Hepatocyte (in vitro differentiated cells): ENCODE data around the gene TRUB1. TPM values are rescaled to one million over a fixed set of nuclear protein-coding genes. Genes with fewer than 3 reads are reported as not detected.
A peak's percentile ranks its signal among the peaks of the same experiment; 100 is the strongest.

Source experiments
- DNase-seq: peaks from one replicate; pipeline ENCODE4 v3.0.0-alpha.2; 2016; ENCODE audit warnings: low spot score
- H2AFZ ChIP-seq: fragments of 200-600 bp; sonication (generic); 2 replicates; pipeline ENCODE4 v1.6.0; 2016; ENCODE audit warnings: antibody characterized with exemption, mild to moderate bottlenecking
- H3K27ac ChIP-seq: fragments of 200-600 bp; sonication (generic); 2 replicates; pipeline ENCODE4 v1.5.1; 2016; ENCODE audit warnings: mild to moderate bottlenecking
- H3K27me3 ChIP-seq: fragments of 200-600 bp; sonication (generic); 2 replicates; pipeline ENCODE4 v1.6.1; 2016
- H3K36me3 ChIP-seq: fragments of 200-600 bp; sonication (generic); replicated peaks from 2 replicates; pipeline ENCODE4 v1.5.1; 2016; ENCODE audit warnings: low read depth; ENCODE audit not compliant: insufficient read depth
- H3K4me1 ChIP-seq: fragments of 200-600 bp; sonication (generic); 2 replicates; pipeline ENCODE4 v1.5.1; 2016; ENCODE audit warnings: mild to moderate bottlenecking, moderate library complexity; ENCODE audit not compliant: insufficient read depth
- H3K4me2 ChIP-seq: fragments of 200-600 bp; sonication (generic); 2 replicates; pipeline ENCODE4 v1.6.0; 2016
- H3K4me3 ChIP-seq: fragments of 200-600 bp; sonication (generic); 2 replicates; pipeline ENCODE4 v1.5.1; 2016; ENCODE audit warnings: mild to moderate bottlenecking
- H3K79me2 ChIP-seq: fragments of 200-600 bp; sonication (generic); 2 replicates; pipeline ENCODE4 v1.6.0; 2017; ENCODE audit warnings: mild to moderate bottlenecking
- H3K9me2 ChIP-seq: fragments of 200-600 bp; sonication (generic); replicated peaks from 2 replicates; pipeline ENCODE4 v1.6.0; 2017; ENCODE audit warnings: mild to moderate bottlenecking; ENCODE audit not compliant: insufficient read depth
- H3K9me3 ChIP-seq: fragments of 200-600 bp; sonication (generic); 2 replicates; pipeline ENCODE4 v1.5.1; 2016; ENCODE audit warnings: low read depth, mild to moderate bottlenecking
- H4K20me1 ChIP-seq: fragments of 200-600 bp; sonication (generic); 2 replicates; pipeline ENCODE4 v1.6.0; 2016; ENCODE audit warnings: mild to moderate bottlenecking; ENCODE audit not compliant: insufficient read depth, poor library complexity, severe bottlenecking
- CTCF ChIP-seq: fragments of 200-600 bp; sonication (generic); IDR thresholded peaks from 2 replicates; pipeline ENCODE4 v1.5.1; 2016; ENCODE audit warnings: antibody characterized with exemption, mild to moderate bottlenecking; ENCODE audit not compliant: poor library complexity
- EZH2 ChIP-seq: fragments of 200-600 bp; sonication (generic); IDR thresholded peaks from 2 replicates; pipeline ENCODE4 v1.6.1; 2016; ENCODE audit warnings: antibody characterized with exemption, mild to moderate bottlenecking, borderline replicate concordance
- EZH2phosphoT487 ChIP-seq: fragments of 200-600 bp; sonication (generic); IDR thresholded peaks from one replicate; pipeline ENCODE4 v1.6.1; 2018; ENCODE audit warnings: antibody characterized with exemption, mild to moderate bottlenecking, low read depth, moderate library complexity; ENCODE audit not compliant: unreplicated experiment, severe bottlenecking
- WGBS: methylation state at CpG from one replicate; pipeline ENCODE4 v1.1.6; 2016; ENCODE audit warnings: low lambda C conversion rate; ENCODE audit errors: missing lambda C conversion rate; 5-methylcytosine and 5-hydroxymethylcytosine counted together
- polyA plus RNA-seq: library from polyadenylated mRNA; unstranded; fragments of >200 nt; fragmentation: Nextera tagmentation; extraction: Ambion mirVana; gene quantifications from 2 replicates; pipeline ENCODE4 v1.2.1, GENCODE V29; 2016
- total RNA-seq: library from RNA; depleted of rRNA; stranded (reverse); fragments of >200 nt; gene quantifications from 2 replicates; pipeline ENCODE4 v1.2.3, GENCODE V29; 2014

The TRUB1 gene
- total and polyA plus RNA-seq, 2 experiments from 2014 or later: 12.0 to 29.0 TPM

- H3K79me2 ChIP-seq: no peaks in the 10 kb centered on the region
- H3K27ac ChIP-seq: no peak overlapping the region
- H3K4me3 ChIP-seq: no peak overlapping the region
- DNase-seq: no peak
- H3K9me3 ChIP-seq: no peaks in the 10 kb centered on the region
- H3K4me1 ChIP-seq: no peaks in the 10 kb centered on the region
- H2AFZ ChIP-seq: no peak overlapping the region
- no peaks in the 10 kb centered on the region for H3K27me3 ChIP-seq
- no peaks in the 10 kb centered on the region for H3K36me3 ChIP-seq
- no peaks in the 10 kb centered on the region for H4K20me1 ChIP-seq
- no peak overlapping the region for H3K4me2 ChIP-seq
- 82% methylated on average over 2 of the region's 2 CpGs for WGBS
- H3K9me2 ChIP-seq: no peaks in the 10 kb centered on the region
- no peak for TF ChIP-seq EZH2phosphoT487
- no peak for TF ChIP-seq CTCF
- no peak for TF ChIP-seq EZH2
Measured at GRCh38 chr10:114923551-114923950, 14.4 kb upstream of the TRUB1 start.

- H3K9me3 ChIP-seq: no peaks in the 10 kb centered on the region
- H3K27me3 ChIP-seq: no peaks in the 10 kb centered on the region
- H3K36me3 ChIP-seq: no peaks in the 10 kb centered on the region
- no peaks in the 10 kb centered on the region for H4K20me1 ChIP-seq
- TF ChIP-seq EZH2phosphoT487 (no peak), EZH2 (no peak), CTCF (no peak)
- peak overlapping the region; percentile 14 for H3K27ac ChIP-seq
- WGBS: 64% methylated on average over 3 of the region's 3 CpGs
- H3K79me2 ChIP-seq: no peaks in the 10 kb centered on the region
- peak; percentile 23 for DNase-seq
- no peaks in the 10 kb centered on the region for H3K9me2 ChIP-seq
- H3K4me3 ChIP-seq: no peak overlapping the region
- no peak overlapping the region for H3K4me2 ChIP-seq
- no peaks in the 10 kb centered on the region for H3K4me1 ChIP-seq
- H2AFZ ChIP-seq: no peak overlapping the region
Measured at GRCh38 chr10:114925587-114926586, 12.1 kb upstream of the TRUB1 start.

- no peaks in the 10 kb centered on the region for H3K27me3 ChIP-seq
- no peaks in the 10 kb centered on the region for H3K36me3 ChIP-seq
- H3K4me3 ChIP-seq: no peak overlapping the region
- WGBS: 88% methylated on average over 2 of the region's 2 CpGs
- H3K79me2 ChIP-seq: no peaks in the 10 kb centered on the region
- no peak overlapping the region for H3K27ac ChIP-seq
- H2AFZ ChIP-seq: no peak overlapping the region
- no peaks in the 10 kb centered on the region for H3K9me3 ChIP-seq
- no peak for DNase-seq
- H3K4me2 ChIP-seq: no peak overlapping the region
- H4K20me1 ChIP-seq: no peaks in the 10 kb centered on the region
- no peaks in the 10 kb centered on the region for H3K4me1 ChIP-seq
- TF ChIP-seq EZH2phosphoT487 (no peak), EZH2 (no peak), CTCF (no peak)
- no peaks in the 10 kb centered on the region for H3K9me2 ChIP-seq
Measured at GRCh38 chr10:114928818-114929217, 9.2 kb upstream of the TRUB1 start.
